AG04449 (cell line): Measurements from ENCODE around the gene UGT1A9.
"Not testable (repeated sequence)": the region's sequence is repeated elsewhere in the genome, so short reads cannot be mapped to it uniquely, and the experiment has no call there.

Source experiments
- CTCF ChIA-PET: fragments of 350-600 bp; formaldehyde crosslinking; extraction: SDS; loops from one replicate; lab custom pipeline; 2021; ENCODE audit warnings: antibody characterized with exemption; lab: Yijun Ruan, JAX
- POLR2A ChIA-PET: fragments of 400-600, 350-600 bp; formaldehyde crosslinking; extraction: SDS; loops from one replicate; lab custom pipeline; 2020; ENCODE audit warnings: antibody characterized with exemption, inconsistent platforms; lab: Yijun Ruan, JAX
- DNase-seq: peaks from one replicate; pipeline ENCODE4 v3.0.0-alpha.2; 2010; ENCODE audit warnings: low read depth, low spot score
- H3K4me3 ChIP-seq: 2 replicates; pipeline ENCODE4 v1.5.1; 2011; ENCODE audit warnings: low read depth, mild to moderate bottlenecking, control low read depth, low read length
- CTCF ChIP-seq: IDR thresholded peaks from one replicate; pipeline ENCODE4 v1.5.1; 2011; ENCODE audit warnings: mild to moderate bottlenecking, moderate library complexity, low read length, control low read depth, inconsistent platforms; ENCODE audit not compliant: insufficient read depth; ENCODE audit errors: missing control alignments

The UGT1A9 gene

GRCh38 chr2:233713262-233713615 is 41.5 kb downstream of the UGT1A9 start:
- DNase-seq: no peak
- CTCF ChIA-PET: interaction anchor here (0.7 to 3.2 kb wide), 4 partner anchors 8 to 265 kb away, joined by 3 to 50 read pairs (median 10); no protein-coding TSS in a partner anchor
- no peak overlapping the region for H3K4me3 ChIP-seq
- no peak for TF ChIP-seq CTCF
- POLR2A ChIA-PET: no interaction called here

- H3K4me3 ChIP-seq: no peak overlapping the region
- POLR2A ChIA-PET: no interaction called here
- CTCF ChIA-PET: interaction anchor here (2.1 kb wide), 1 partner anchor 266 kb away, joined by 12 read pairs; no protein-coding TSS in a partner anchor
- TF ChIP-seq CTCF: no peak
- DNase-seq: no peak
These were observed 42.4 kb downstream of the UGT1A9 start for GRCh38 chr2:233714121-233714520.

- POLR2A ChIA-PET: no interaction called here
These were observed 46.9 kb downstream of the UGT1A9 start, which contains the start of gene UGT1A4 for GRCh38 chr2:233718552-233718951. UGT1A4 (plus strand) TSS chr2:233718736; CDS start chr2:233718821, 85 bp downstream.

DNA sequence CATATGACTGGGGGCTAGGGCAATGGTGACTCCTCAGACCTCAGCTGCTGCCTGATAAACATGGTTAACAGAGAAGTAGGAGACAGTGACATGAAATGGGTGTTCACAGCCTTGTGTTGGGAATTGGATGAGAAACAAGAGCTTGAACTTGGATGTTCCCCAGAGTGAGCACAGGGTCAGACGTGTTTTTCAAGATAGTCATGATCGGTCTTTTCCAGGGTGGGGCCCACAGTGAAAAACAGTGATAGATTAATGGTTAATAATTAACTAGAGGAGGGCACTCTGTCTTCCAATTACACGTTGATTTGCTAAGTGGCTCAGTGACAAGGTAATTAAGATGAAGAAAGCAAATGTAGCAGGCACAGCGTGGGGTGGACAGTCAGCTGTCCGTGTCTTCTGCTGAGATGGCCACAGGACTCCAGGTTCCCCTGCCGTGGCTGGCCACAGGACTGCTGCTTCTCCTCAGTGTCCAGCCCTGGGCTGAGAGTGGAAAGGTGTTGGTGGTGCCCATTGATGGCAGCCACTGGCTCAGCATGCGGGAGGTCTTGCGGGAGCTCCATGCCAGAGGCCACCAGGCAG is 57.1 kb downstream of the UGT1A9 start, which contains the start of gene UGT1A3:
Gene UGT1A3 (plus strand): TSS at position 320 of the 579 bp plus-strand sequence. CDS start 85 bp downstream, at position 405.
- POLR2A ChIA-PET: no interaction called here
- CTCF ChIA-PET: no interaction called here
- H3K4me3 ChIP-seq: no peak within 1 kb of the TSS
- no peak for TF ChIP-seq CTCF
- DNase-seq: no peak

More at GRCh38 chr2:233718552-233718951, 46.9 kb downstream of the UGT1A9 start, which contains the start of gene UGT1A4:
- no peak within 1 kb of the TSS for H3K4me3 ChIP-seq
- no peak for TF ChIP-seq CTCF
- DNase-seq: no peak
- CTCF ChIA-PET: interaction anchor here (1.2 kb wide), 2 partner anchors 11 to 276 kb away, joined by 4 to 5 read pairs; no protein-coding TSS in a partner anchor

DNA sequence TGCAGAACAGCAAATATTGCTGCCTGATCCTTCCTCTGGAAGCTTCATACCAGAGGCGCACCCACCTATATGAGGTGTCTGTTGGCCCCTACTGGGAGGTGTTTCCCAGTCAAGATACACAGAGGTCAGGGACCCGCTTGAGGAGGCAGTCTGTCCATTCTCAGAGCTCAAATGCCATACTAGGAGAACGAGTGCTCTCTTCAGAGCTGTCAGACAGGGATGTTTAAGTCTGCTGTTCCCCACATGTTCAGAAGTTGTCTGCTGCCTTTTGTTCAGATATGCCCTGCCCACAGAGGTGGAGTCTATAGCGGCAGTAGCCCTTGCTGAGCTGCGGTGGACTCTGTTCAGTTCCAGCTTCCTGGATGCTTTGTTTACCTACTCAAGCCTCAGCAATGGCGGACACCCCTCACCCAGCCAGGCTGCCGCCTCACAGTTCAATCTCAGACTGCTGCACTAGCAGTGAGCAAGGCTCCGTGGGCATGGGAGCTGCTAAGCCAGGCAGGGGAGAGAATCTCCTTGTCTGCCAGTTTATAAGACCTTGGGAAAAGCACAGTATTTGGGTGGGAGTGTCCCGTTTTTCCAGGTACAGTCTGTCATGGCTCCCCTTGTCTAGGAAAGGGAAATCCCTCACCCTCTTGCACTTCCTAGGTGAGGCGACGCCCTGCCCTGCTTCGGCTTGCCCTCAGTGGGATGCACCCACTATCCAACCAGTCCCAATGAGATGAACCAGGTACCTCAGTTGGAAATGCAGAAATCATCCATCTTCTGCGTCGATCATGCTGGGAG is 65.4 kb downstream of the UGT1A9 start:
- DNase-seq, H3K4me3 ChIP-seq, POLR2A ChIA-PET: not testable (repeated sequence)
- CTCF ChIA-PET: interaction anchor here (0.6 kb wide), 1 partner anchor 22 kb away, joined by 3 read pairs; no protein-coding TSS in a partner anchor

- ChIA-PET CTCF (no interaction called here), POLR2A (no interaction called here)
- DNase-seq: no peak
- no peak for TF ChIP-seq CTCF
- H3K4me3 ChIP-seq: no peak overlapping the region
These were observed 69.2 kb downstream of the UGT1A9 start for GRCh38 chr2:233740870-233741269.
